Esophagus muscularis mucosa (tissue), 3 donors: ENCODE measurements around the gene DIDO1.

Experiments
- CTCF ChIP-seq, 3 experiments: fragments of 200-600 bp in 2 of 3; fragments of 450-650 bp in 1 of 3; sonication (generic) in 2 of 3; IDR thresholded peaks; one replicate each; pipeline ENCODE4 v1.5.1; 2017 to 2019; ENCODE audit warnings: antibody characterized with exemption in 3 of 3, mild to moderate bottlenecking in 2 of 3, moderate library complexity in 1 of 3
- EP300 ChIP-seq: sonication (generic); formaldehyde crosslinking; IDR thresholded peaks from one replicate; pipeline ENCODE4 v1.6.1; 2017; ENCODE audit warnings: antibody characterized with exemption

- TF ChIP-seq EP300: no peak
- TF ChIP-seq CTCF (IDR thresholded peaks at IDR 0.05): no peak
These were observed 2.8 kb upstream of the DIDO1 start for GRCh38 chr20:62929051-62929538.
